ENCODE data around the gene TFAP2E. TPM values are rescaled to one million over a fixed set of nuclear protein-coding genes. Genes with fewer than 3 reads are reported as not detected.

TFAP2E gene
- total RNA-seq, 1 donor from 2014 or later = under 0.01 TPM

GRCh38 chr1:35532497-35533223 lies 40.5 kb upstream of the TFAP2E start:
- no peak overlapping the region for H3K4me3 ChIP-seq (ENCODE audit: low read depth, low read length)
- no peaks in the 10 kb centered on the region for H3K27me3 ChIP-seq (ENCODE audit: control insufficient read depth, insufficient read depth, low read length)
- H3K36me3 ChIP-seq (ENCODE audit: control insufficient read depth, insufficient read depth, low read length) = peaks cover 5% of the 10 kb centered on the region
- DNase-seq (ENCODE audit: low read depth) = no peak
- TF ChIP-seq, protein P1, sequence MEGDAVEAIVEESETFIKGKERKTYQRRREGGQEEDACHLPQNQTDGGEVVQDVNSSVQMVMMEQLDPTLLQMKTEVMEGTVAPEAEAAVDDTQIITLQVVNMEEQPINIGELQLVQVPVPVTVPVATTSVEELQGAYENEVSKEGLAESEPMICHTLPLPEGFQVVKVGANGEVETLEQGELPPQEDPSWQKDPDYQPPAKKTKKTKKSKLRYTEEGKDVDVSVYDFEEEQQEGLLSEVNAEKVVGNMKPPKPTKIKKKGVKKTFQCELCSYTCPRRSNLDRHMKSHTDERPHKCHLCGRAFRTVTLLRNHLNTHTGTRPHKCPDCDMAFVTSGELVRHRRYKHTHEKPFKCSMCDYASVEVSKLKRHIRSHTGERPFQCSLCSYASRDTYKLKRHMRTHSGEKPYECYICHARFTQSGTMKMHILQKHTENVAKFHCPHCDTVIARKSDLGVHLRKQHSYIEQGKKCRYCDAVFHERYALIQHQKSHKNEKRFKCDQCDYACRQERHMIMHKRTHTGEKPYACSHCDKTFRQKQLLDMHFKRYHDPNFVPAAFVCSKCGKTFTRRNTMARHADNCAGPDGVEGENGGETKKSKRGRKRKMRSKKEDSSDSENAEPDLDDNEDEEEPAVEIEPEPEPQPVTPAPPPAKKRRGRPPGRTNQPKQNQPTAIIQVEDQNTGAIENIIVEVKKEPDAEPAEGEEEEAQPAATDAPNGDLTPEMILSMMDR (IDR thresholded peaks at IDR 0.05; ENCODE audit: insufficient read depth, low read length, severe bottlenecking) = no peak
- FAIRE-seq = no peak

DNA sequence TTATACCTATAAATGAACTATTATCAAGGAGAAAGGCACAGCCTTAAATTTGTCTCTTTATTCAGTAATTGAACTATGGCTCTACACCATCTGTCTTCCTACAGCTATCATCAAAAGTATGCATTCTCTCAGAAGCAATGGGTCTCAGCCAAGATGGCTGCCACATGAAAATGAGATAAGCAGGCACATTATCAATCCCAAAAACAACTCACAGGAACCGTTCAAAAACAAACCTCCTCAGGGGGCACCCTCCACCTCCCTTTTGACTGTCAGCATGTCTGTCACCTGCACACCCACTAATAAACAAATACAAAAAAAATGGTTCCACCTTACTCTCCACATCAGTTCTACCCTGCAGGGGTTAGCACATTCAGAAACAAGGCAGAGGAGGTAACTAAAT lies 39.5 kb upstream of the TFAP2E start:
- FAIRE-seq (no peak), DNase-seq (ENCODE audit: low read depth) (no peak)
- H3K27me3 ChIP-seq (ENCODE audit: control insufficient read depth, insufficient read depth, low read length) = no peaks in the 10 kb centered on the region
- no peak overlapping the region for H3K4me3 ChIP-seq (ENCODE audit: low read depth, low read length)
- TF ChIP-seq, protein P1 (IDR thresholded peaks at IDR 0.05; ENCODE audit: insufficient read depth, low read length, severe bottlenecking) = no peak
- H3K36me3 ChIP-seq (ENCODE audit: control insufficient read depth, insufficient read depth, low read length) = peaks cover 5% of the 10 kb centered on the region

- DNase-seq (ENCODE audit: low read depth) (no peak), FAIRE-seq (no peak)
- no peaks in the 10 kb centered on the region for H3K27me3 ChIP-seq (ENCODE audit: control insufficient read depth, insufficient read depth, low read length)
- peaks cover 5% of the 10 kb centered on the region for H3K36me3 ChIP-seq (ENCODE audit: control insufficient read depth, insufficient read depth, low read length)
- TF ChIP-seq, protein P1 (IDR thresholded peaks at IDR 0.05; ENCODE audit: insufficient read depth, low read length, severe bottlenecking) = no peak
- H3K4me3 ChIP-seq (ENCODE audit: low read depth, low read length) = no peak overlapping the region
Observed at GRCh38 chr1:35535243-35535642, 37.9 kb upstream of the TFAP2E start.

DNA sequence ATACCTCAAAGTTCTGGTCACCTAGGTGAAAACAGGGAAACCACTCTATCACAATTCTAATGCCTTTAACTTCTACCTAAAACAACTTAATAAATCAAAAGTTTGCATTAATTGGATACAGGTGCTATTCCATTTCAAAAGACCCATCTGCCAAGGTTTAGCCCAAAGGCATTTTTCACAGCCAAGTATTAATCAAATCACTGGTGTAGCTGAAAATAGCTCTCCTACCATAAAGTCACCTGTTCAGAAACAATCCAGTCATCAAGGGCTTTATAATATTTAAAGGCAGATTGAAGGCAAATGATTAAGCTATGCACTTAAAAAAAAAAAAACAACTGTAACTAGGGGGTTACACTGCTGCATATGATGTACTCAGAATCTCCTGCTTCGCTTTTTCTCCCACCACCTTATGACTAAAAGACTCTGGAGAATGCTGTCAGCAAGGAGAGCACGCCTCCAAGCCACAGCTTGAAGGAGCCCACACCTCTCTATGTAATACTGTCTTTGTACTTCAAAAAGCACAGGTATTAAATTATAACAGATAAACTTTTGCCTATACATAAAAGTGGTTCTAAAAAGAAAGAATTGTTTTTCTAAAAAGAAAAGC lies 36.5 kb upstream of the TFAP2E start:
- Histone ChIP-seq H3K36me3 (ENCODE audit: control insufficient read depth, insufficient read depth, low read length) (no peaks in the 10 kb centered on the region), H3K4me3 (ENCODE audit: low read depth, low read length) (no peak overlapping the region), H3K27me3 (ENCODE audit: control insufficient read depth, insufficient read depth, low read length) (no peaks in the 10 kb centered on the region)
- no peak for DNase-seq (ENCODE audit: low read depth)
- TF ChIP-seq, protein P1 (IDR thresholded peaks at IDR 0.05; ENCODE audit: insufficient read depth, low read length, severe bottlenecking) = no peak
- no peak for FAIRE-seq

GRCh38 chr1:35537806-35538205 lies 35.3 kb upstream of the TFAP2E start:
- TF ChIP-seq, protein P1 (IDR thresholded peaks at IDR 0.05; ENCODE audit: insufficient read depth, low read length, severe bottlenecking) = no peak
- no peak for FAIRE-seq
- no peaks in the 10 kb centered on the region for H3K36me3 ChIP-seq (ENCODE audit: control insufficient read depth, insufficient read depth, low read length)

More at GRCh38 chr1:35537806-35538205, 35.3 kb upstream of the TFAP2E start:
- Histone ChIP-seq H3K27me3 (ENCODE audit: control insufficient read depth, insufficient read depth, low read length) (no peaks in the 10 kb centered on the region), H3K4me3 (ENCODE audit: low read depth, low read length) (no peak overlapping the region)
- DNase-seq (ENCODE audit: low read depth) = no peak

Data from bronchial epithelial cell (primary cell).